A673 (cell line): Measurements from ENCODE around the gene POLN. TPM values are rescaled to one million over a fixed set of nuclear protein-coding genes. Genes with fewer than 3 reads are reported as not detected.
A peak's percentile ranks its signal among the peaks of the same experiment; 100 is the strongest.

ENCODE experiments used
- BruUV-seq: library from RNA; stranded (reverse); fragments of 400-500 nt; replicated peaks from 2 replicates; lab custom pipeline; 2021; lab: Mats Ljungman, UMichigan
- CTCF ChIA-PET: fragments of 300-600 bp; sonication (Branson Sonifier 250); formaldehyde crosslinking; loops from one replicate; lab custom pipeline; 2022; ENCODE audit warnings: antibody characterized with exemption; lab: Charles Lee
- POLR2A ChIA-PET: fragments of 300-600 bp; sonication (Branson Sonifier 250); formaldehyde crosslinking; loops from one replicate; lab custom pipeline; 2022; ENCODE audit warnings: antibody characterized with exemption; ENCODE audit not compliant: low non-redundant PET; lab: Charles Lee
- DNase-seq: peaks from one replicate; pipeline ENCODE4 v3.0.0-alpha.2; 2015; ENCODE audit warnings: low spot score
- H3K27ac ChIP-seq: fragments of 200-600 bp; sonication (generic); 2 replicates; pipeline ENCODE4 v1.5.1; 2016; ENCODE audit warnings: mixed run types, low read depth, mild to moderate bottlenecking, mixed read lengths, antibody characterized with exemption, low read length; ENCODE audit not compliant: poor library complexity, severe bottlenecking
- H3K27me3 ChIP-seq: fragments of 200-600 bp; sonication (generic); replicated peaks from 2 replicates; pipeline ENCODE4 v1.6.1; 2017; ENCODE audit warnings: mixed run types, low read depth, mild to moderate bottlenecking, mixed read lengths, antibody characterized with exemption, low read length; ENCODE audit not compliant: insufficient read depth, poor library complexity
- H3K36me3 ChIP-seq: fragments of 200-600 bp; sonication (generic); 2 replicates; pipeline ENCODE4 v1.6.1; 2016; ENCODE audit warnings: mixed run types, mild to moderate bottlenecking, mixed read lengths, antibody characterized with exemption, low read length; ENCODE audit not compliant: insufficient read depth, poor library complexity, severe bottlenecking
- H3K4me1 ChIP-seq: fragments of 200-600 bp; sonication (generic); 2 replicates; pipeline ENCODE4 v1.6.1; 2017; ENCODE audit warnings: mixed run types, mild to moderate bottlenecking, mixed read lengths, antibody characterized with exemption, low read length; ENCODE audit not compliant: insufficient read depth, poor library complexity, severe bottlenecking
- H3K4me3 ChIP-seq: fragments of 200-600 bp; sonication (generic); 2 replicates; pipeline ENCODE4 v1.5.1; 2016; ENCODE audit warnings: low read depth, mixed run types, mild to moderate bottlenecking, mixed read lengths, low read length; ENCODE audit not compliant: poor library complexity, severe bottlenecking
- H3K9me3 ChIP-seq: fragments of 200-600 bp; sonication (generic); 2 replicates; pipeline ENCODE4 v1.6.1; 2016; ENCODE audit warnings: mixed run types, low read depth, mild to moderate bottlenecking, mixed read lengths, antibody characterized with exemption, low read length; ENCODE audit not compliant: poor library complexity, severe bottlenecking
- CTCF ChIP-seq: fragments of 300-800, 200-600 bp; sonication (generic); conservative IDR thresholded peaks from 2 replicates; pipeline ENCODE4 v1.5.1; 2017; ENCODE audit warnings: low read depth, mild to moderate bottlenecking, antibody characterized with exemption, low read length, moderate library complexity, mixed read lengths
- EZH2 ChIP-seq: fragments of 200-600 bp; sonication (generic); IDR thresholded peaks from 2 replicates; pipeline ENCODE4 v1.6.1; 2017; ENCODE audit warnings: borderline replicate concordance, low read depth, mild to moderate bottlenecking, mixed read lengths, antibody characterized with exemption, low read length; ENCODE audit not compliant: poor library complexity, severe bottlenecking
- intact Hi-C: fragments of 100-400 bp; cut with micrococcal nuclease; formaldehyde crosslinking; loops from one replicate; pipeline ENCODE4 v1.10.0; 2022; ENCODE audit not compliant: unreplicated experiment
- total RNA-seq: library from RNA; stranded (reverse); gene quantifications from 2 replicates; pipeline ENCODE4 v1.2.3, GENCODE V29; 2021

The POLN gene
- total RNA-seq, 1 experiment from 2014 or later = 4.0 TPM

GRCh38 chr4:2220016-2220630 is 21.8 kb downstream of the POLN start:
- intact Hi-C loops = loop anchor here (1.0 kb wide), 1 partner anchor 221 kb away; no protein-coding TSS in a partner anchor
- DNase-seq = peak; percentile 75
- Histone ChIP-seq H3K27me3 (no peaks in the 10 kb centered on the region), H3K9me3 (no peaks in the 10 kb centered on the region), H3K27ac (no peak overlapping the region), H3K36me3 (no peaks in the 10 kb centered on the region), H3K4me1 (no peaks in the 10 kb centered on the region), H3K4me3 (no peak overlapping the region)
- TF ChIP-seq EZH2 = no peak
- peak; percentile 91 for TF ChIP-seq CTCF
- BruUV-seq = no TSS peak
- ChIA-PET POLR2A (interaction anchor here (0.5 kb wide), 1 partner anchor 18 kb away, joined by 5 read pairs; no protein-coding TSS in a partner anchor), CTCF (interaction anchor here (0.5 to 1.1 kb wide), 5 partner anchors 139 to 371 kb away, joined by 3 to 13 read pairs (median 3); no protein-coding TSS in a partner anchor)

GRCh38 chr4:2219233-2219760 is 22.6 kb downstream of the POLN start:
- no peak for DNase-seq
- H3K27ac ChIP-seq = no peak overlapping the region
- H3K9me3 ChIP-seq = no peaks in the 10 kb centered on the region
- H3K4me3 ChIP-seq = no peak overlapping the region
- CTCF ChIA-PET = interaction anchor here (1.0 to 1.1 kb wide), 3 partner anchors 182 to 283 kb away, joined by 3 to 13 read pairs (median 3); no protein-coding TSS in a partner anchor
- H3K27me3 ChIP-seq = no peaks in the 10 kb centered on the region
- H3K4me1 ChIP-seq = no peaks in the 10 kb centered on the region
- intact Hi-C loops = loop anchor here (10.0 kb wide), 1 partner anchor 136 kb away; no protein-coding TSS in a partner anchor
- no TSS peak for BruUV-seq
- POLR2A ChIA-PET = no interaction called here
- no peaks in the 10 kb centered on the region for H3K36me3 ChIP-seq
- no peak for TF ChIP-seq CTCF
- TF ChIP-seq EZH2 = no peak

GRCh38 chr4:2218436-2218835 is 23.5 kb downstream of the POLN start:
- Histone ChIP-seq H3K4me3 (no peak overlapping the region), H3K27me3 (no peaks in the 10 kb centered on the region), H3K27ac (no peak overlapping the region), H3K4me1 (no peaks in the 10 kb centered on the region), H3K36me3 (no peaks in the 10 kb centered on the region), H3K9me3 (no peaks in the 10 kb centered on the region)
- no peak for TF ChIP-seq CTCF
- TF ChIP-seq EZH2 = no peak
- BruUV-seq = no TSS peak
- DNase-seq = no peak
- intact Hi-C loops = loop anchor here (10.0 kb wide), 1 partner anchor 136 kb away; no protein-coding TSS in a partner anchor
- ChIA-PET POLR2A (no interaction called here), CTCF (interaction anchor here (0.7 kb wide), 1 partner anchor 1304 kb away, joined by 3 read pairs; no protein-coding TSS in a partner anchor)
